K562 (cell line): Measurements from ENCODE around the gene CSNK1D. TPM values are rescaled to one million over a fixed set of nuclear protein-coding genes. Genes with fewer than 3 reads are reported as not detected.

Experiments used
- ATAC-seq: fragments of 200-7000 bp; cut with Tn5 transposase; 3 replicates; pipeline ENCODE4 v1.9.1; 2020; ENCODE audit warnings: moderate library complexity
- BruUV-seq: library from RNA; stranded (reverse); fragments of 400-500 nt; replicated peaks from 2 replicates; lab custom pipeline; 2021; lab: Mats Ljungman, UMichigan
- CTCF ChIA-PET: fragments of 300-600 bp; formaldehyde crosslinking; extraction: SDS; loops from one replicate; lab custom pipeline; 2021; ENCODE audit warnings: low intra/inter-chr PET ratio; lab: Yijun Ruan, JAX
- POLR2A ChIA-PET: fragments of 300-600, 350-650 bp; sonication (Branson Sonifier 250); formaldehyde crosslinking; extraction: SDS; loops from one replicate; lab custom pipeline; 2021; ENCODE audit warnings: antibody characterized with exemption, inconsistent platforms; lab: Yijun Ruan, JAX
- DNase-seq, 4 experiments: peaks; one replicate each; pipeline versions ENCODE4 v3.0.0 to v3.0.0-alpha.2; 2011 to 2018; ENCODE audit warnings: low spot score in 3 of 4, mixed read lengths in 3 of 4; ENCODE audit errors: extremely low read depth in 1 of 4
- FAIRE-seq: peaks from 2 replicates; lab custom pipeline; 2011; peaks lifted over from hg19 to GRCh38; lab: Jason Lieb, UNC
- H2AFZ ChIP-seq: 2 replicates; pipeline ENCODE4 v1.6.0; 2011; ENCODE audit warnings: low read depth, low read length, control low read depth, inconsistent platforms
- H3K27ac ChIP-seq: fragments of 200-600 bp; 3 replicates; pipeline ENCODE4 v1.8.0; 2011; ENCODE audit warnings: low read depth, mild to moderate bottlenecking, control low read depth, inconsistent platforms, low read length, moderate library complexity, mixed read lengths; ENCODE audit errors: extremely low read depth
- H3K27me3 ChIP-seq, 2 experiments: fragments of 300-600 bp in 1 of 2; 2 replicates in 1 of 2; 3 replicates in 1 of 2; pipeline versions ENCODE4 v1.6.0 to v1.8.0; 2011; ENCODE audit warnings: inconsistent platforms in 2 of 2, low read length in 2 of 2, mild to moderate bottlenecking in 1 of 2, mixed read lengths in 1 of 2, moderate library complexity in 1 of 2; ENCODE audit not compliant: control insufficient read depth in 2 of 2, insufficient read depth in 2 of 2
- H3K36me3 ChIP-seq: fragments of 300-600 bp; 3 replicates; pipeline ENCODE4 v1.8.0; 2011; ENCODE audit warnings: mild to moderate bottlenecking, low read length, inconsistent platforms; ENCODE audit not compliant: control insufficient read depth, insufficient read depth
- H3K4me1 ChIP-seq, 2 experiments: fragments of 200-600 bp in 1 of 2; replicated peaks in 1 of 2; 2 replicates in 1 of 2; 3 replicates in 1 of 2; pipeline versions ENCODE4 v1.5.1 to v1.8.0; 2011; ENCODE audit warnings: inconsistent platforms in 2 of 2, low read length in 2 of 2, mild to moderate bottlenecking in 1 of 2, mixed read lengths in 1 of 2, moderate library complexity in 1 of 2; ENCODE audit not compliant: control insufficient read depth in 2 of 2, insufficient read depth in 2 of 2
- H3K4me2 ChIP-seq: 2 replicates; pipeline ENCODE4 v1.6.1; 2011; ENCODE audit warnings: low read length, control low read depth, inconsistent platforms, mixed read lengths; ENCODE audit not compliant: insufficient read depth
- H3K4me3 ChIP-seq: fragments of 200-600 bp; sonication (generic), shearing (Covaris generic); 2 replicates; pipeline ENCODE4 v1.5.1; 2016; ENCODE audit warnings: control low read depth, inconsistent platforms
- H3K79me2 ChIP-seq: fragments of 200-600 bp; 3 replicates; pipeline ENCODE4 v1.8.0; 2011; ENCODE audit warnings: low read length, inconsistent platforms; ENCODE audit not compliant: control insufficient read depth, insufficient read depth
- H3K9ac ChIP-seq, 2 experiments: 2 replicates each; pipeline versions ENCODE4 v1.6.0 to v1.6.1; 2011; ENCODE audit warnings: low read depth in 2 of 2, low read length in 2 of 2, control low read depth in 1 of 2, inconsistent platforms in 1 of 2, mild to moderate bottlenecking in 1 of 2, mixed read lengths in 1 of 2; ENCODE audit not compliant: insufficient read depth in 1 of 2
- H3K9me1 ChIP-seq: one replicate; pipeline ENCODE4 v1.6.0; 2011; ENCODE audit warnings: inconsistent platforms, mild to moderate bottlenecking, low read length, moderate library complexity; ENCODE audit not compliant: control insufficient read depth, insufficient read depth
- H3K9me3 ChIP-seq: replicated peaks from 2 replicates; pipeline ENCODE4 v1.5.1; 2011; ENCODE audit warnings: low read depth, low read length, inconsistent platforms; ENCODE audit not compliant: control insufficient read depth, insufficient read depth
- H4K20me1 ChIP-seq: replicated peaks from 2 replicates; pipeline ENCODE4 v1.6.1; 2011; ENCODE audit warnings: low read length, inconsistent platforms, mixed read lengths; ENCODE audit not compliant: control insufficient read depth, insufficient read depth
- CBFA2T3 ChIP-seq: fragments of 450-650 bp; IDR thresholded peaks from 2 replicates; pipeline ENCODE4 v1.6.1; 2017
- DLX4 ChIP-seq: fragments of 250-450 bp; sonication (Bioruptor Pico); IDR thresholded peaks from 2 replicates; pipeline ENCODE4 v1.6.1; 2021; ENCODE audit warnings: mild to moderate bottlenecking
- POLR2G ChIP-seq: fragments of 200-400 bp; formaldehyde crosslinking; IDR thresholded peaks from 2 replicates; pipeline ENCODE4 v1.6.1; 2017; ENCODE audit warnings: low read depth, mild to moderate bottlenecking, antibody characterized with exemption, low read length, moderate library complexity
- RBFOX2 ChIP-seq: fragments of 200-400 bp; formaldehyde crosslinking; IDR thresholded peaks from 2 replicates; pipeline ENCODE4 v1.6.1; 2017; ENCODE audit warnings: low read depth, mild to moderate bottlenecking, low read length, moderate library complexity
- RBM22 ChIP-seq: fragments of 200-400 bp; formaldehyde crosslinking; IDR thresholded peaks from 2 replicates; pipeline ENCODE4 v1.6.1; 2018; ENCODE audit warnings: low read length, low read depth; ENCODE audit not compliant: poor library complexity, severe bottlenecking
- SUPT5H ChIP-seq: fragments of 450-650 bp; IDR thresholded peaks from 2 replicates; pipeline ENCODE4 v1.6.1; 2016
- whole genome bisulfite sequencing: fragments of 100-300 bp; shearing (Covaris generic); methylation state at CpG from one replicate; pipeline ENCODE4 v1.1.6; 2016; ENCODE audit warnings: low coverage, mixed read lengths; ENCODE audit not compliant: insufficient coverage; ENCODE audit errors: missing lambda C conversion rate; 5-methylcytosine and 5-hydroxymethylcytosine counted together
- in situ Hi-C: fragments of 300-500 bp; cut with MboI; formaldehyde crosslinking; loops from 4 replicates; pipeline ENCODE4 v1.15.0; 2018; ENCODE audit warnings: inconsistent platforms, mixed read lengths
- intact Hi-C: fragments of 100-400 bp; cut with micrococcal nuclease; formaldehyde crosslinking; loops from 2 replicates; pipeline ENCODE4 v1.14.2; 2022
- polyA plus RNA-seq, 8 experiments: library from polyadenylated mRNA; depleted of rRNA in 4 of 8; stranded (reverse) in 5 of 8; unstranded in 3 of 8; fragments of >200 nt; fragmentation: Nextera tagmentation in 2 of 8; fragmentation: Illumina TruSeq in 1 of 8; extraction: Ambion mirVana in 2 of 8; extraction: Trizol in 1 of 8; gene quantifications; 2 replicates each; pipeline versions ENCODE4 v1.2.1 to v1.2.3, GENCODE V29; 2011 to 2014; ENCODE audit warnings: inconsistent platforms in 1 of 8, missing spikeins in 1 of 8
- total RNA-seq, 7 experiments: library from RNA; depleted of rRNA in 6 of 7; stranded (reverse); fragments of >200 nt in 6 of 7; fragmentation: Illumina TruSeq in 2 of 7; extraction: Trizol in 2 of 7; gene quantifications; 2 replicates each; pipeline versions ENCODE4 v1.2.1 to v1.2.3, GENCODE V29; 2011 to 2021; ENCODE audit warnings: low replicate concordance in 1 of 7

The CSNK1D gene
- total and polyA plus RNA-seq, 9 of the 15 experiments (the other 6 are each of a cell fraction or from before 2014, with no cell fraction given), result 6.5 to 133 (median 41.3) TPM

DNA sequence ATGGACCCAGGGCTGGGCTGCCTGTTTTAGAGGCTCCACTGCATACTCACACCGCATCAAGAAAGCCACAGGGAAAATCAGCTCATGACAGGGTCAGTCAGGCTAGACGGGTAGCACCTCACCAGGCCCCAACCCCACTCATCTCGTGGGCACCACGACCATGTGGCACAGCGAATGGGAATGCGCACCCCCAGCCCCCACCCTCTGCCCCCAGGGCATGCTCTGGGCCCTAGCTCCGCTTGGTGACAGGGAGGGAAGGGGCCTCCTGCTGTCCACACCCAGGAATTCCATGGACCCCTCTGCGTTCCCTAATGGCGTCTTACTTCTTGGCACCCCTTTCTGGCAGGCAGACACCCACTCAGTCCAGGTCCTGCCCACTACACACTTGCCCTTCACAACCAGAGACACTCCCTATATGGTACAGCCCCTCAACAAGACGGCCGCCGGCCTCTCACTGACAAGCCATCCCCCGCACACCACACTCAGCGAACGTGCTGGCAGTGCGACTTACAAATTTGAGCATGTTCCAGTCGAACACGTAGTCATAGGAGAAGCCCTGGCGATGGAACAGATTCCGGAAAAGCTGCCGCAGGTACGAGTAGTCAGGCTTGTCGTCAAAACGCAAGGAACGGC is 22.5 kb downstream of the CSNK1D start:
- TF ChIP-seq POLR2G (peak; percentile 4; the same call in 1 of the 2 replicates), CBFA2T3 (no peak), SUPT5H (peak; percentile 21; the same call in 1 of the 2 replicates)
- intact Hi-C loops (no loop called here), in situ Hi-C loops (no loop called here)
- ChIA-PET POLR2A (interaction anchor here (0.7 to 1.1 kb wide), 2 partner anchors 9 kb away, joined by 3 read pairs; no protein-coding TSS in a partner anchor), CTCF (no interaction called here)
- H3K36me3 ChIP-seq, result peaks cover 89% of the 10 kb centered on the region
- FAIRE-seq (no peak), DNase-seq (no peak), ATAC-seq (no peak)
- peak overlapping the region in 1 of 2 experiments; percentile 45; a peak in 1 of 4 replicates for H3K9ac ChIP-seq
- H3K4me2 ChIP-seq, result no peak overlapping the region
- no peaks in the 10 kb centered on the region for H3K9me1 ChIP-seq
- no peak overlapping the region for H2AFZ ChIP-seq
- H3K4me1 ChIP-seq, result peaks cover 0 to 20% of the 10 kb centered on the region in 2 experiments; a peak in 2 of 5 replicates
- H3K79me2 ChIP-seq, result peaks cover 39% of the 10 kb centered on the region
- H3K4me3 ChIP-seq, result no peak overlapping the region
- no peaks in the 10 kb centered on the region for H3K9me3 ChIP-seq
- no peaks in the 10 kb centered on the region for H3K27me3 ChIP-seq
- BruUV-seq, result no TSS peak
- H4K20me1 ChIP-seq, result no peaks in the 10 kb centered on the region
- WGBS, result 96% methylated on average over 24 of the region's 25 CpGs
- no peak overlapping the region for H3K27ac ChIP-seq

DNA sequence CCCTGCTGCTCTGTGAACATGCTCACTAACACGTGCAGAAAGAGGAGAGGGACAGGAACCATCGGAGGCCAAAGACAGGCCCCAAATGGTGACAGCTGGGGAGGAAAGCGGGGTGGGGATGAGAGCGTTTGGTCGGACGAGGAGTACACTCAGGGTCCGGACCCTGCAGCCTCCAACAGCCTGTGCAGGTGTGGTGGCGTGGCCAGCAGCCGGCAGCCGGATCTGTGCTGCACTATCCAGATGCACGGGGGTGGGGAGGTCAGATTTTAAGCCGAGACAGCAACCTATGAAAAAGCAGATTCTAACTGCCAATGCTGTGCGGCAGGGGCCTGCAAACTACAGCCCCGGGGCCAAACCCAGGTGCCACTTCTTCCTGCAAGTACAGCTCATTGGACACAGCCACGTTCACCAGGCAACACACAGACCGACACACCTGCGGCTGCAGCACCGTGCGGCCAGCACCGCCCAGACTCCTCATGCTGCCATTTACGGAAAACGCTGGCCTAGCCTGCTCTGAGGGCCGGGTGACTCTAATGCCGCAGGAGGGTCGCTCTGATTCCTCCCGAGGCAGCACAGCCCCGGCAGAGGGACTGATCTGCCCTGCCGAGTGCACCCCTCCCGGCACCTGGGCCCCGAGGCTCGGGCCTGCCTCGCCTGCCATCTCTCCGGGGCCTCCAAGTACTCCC is 23.5 kb downstream of the CSNK1D start:
- 95% methylated on average over 30 of the region's 33 CpGs for WGBS
- ATAC-seq (no peak), DNase-seq (no peak), FAIRE-seq (no peak)
- H3K36me3 ChIP-seq, result peaks cover 89% of the 10 kb centered on the region; the same call in 2 of the 3 replicates
- no peaks in the 10 kb centered on the region for H3K27me3 ChIP-seq
- in situ Hi-C loops, result no loop called here
- H3K9me3 ChIP-seq, result no peaks in the 10 kb centered on the region
- peaks cover 33% of the 10 kb centered on the region for H3K79me2 ChIP-seq
- H3K4me1 ChIP-seq, result peaks cover 0 to 29% of the 10 kb centered on the region in 2 experiments; a peak in 2 of 5 replicates
- H4K20me1 ChIP-seq, result no peaks in the 10 kb centered on the region
- H3K27ac ChIP-seq, result no peak overlapping the region
- no TSS peak for BruUV-seq
- peak overlapping the region in 1 of 2 experiments; percentile 45; a peak in 2 of 4 replicates for H3K9ac ChIP-seq
- ChIA-PET POLR2A (interaction anchor here (1.1 kb wide), 1 partner anchor 19 kb away, joined by 4 read pairs; no protein-coding TSS in a partner anchor), CTCF (no interaction called here)
- H3K9me1 ChIP-seq, result no peaks in the 10 kb centered on the region
- H3K4me2 ChIP-seq, result no peak overlapping the region
- TF ChIP-seq RBFOX2 (peak; percentile 31), POLR2G (peak; percentile 53), DLX4 (CRISPR knock-in tag) (no peak), RBM22 (peak; percentile 65)
- H3K4me3 ChIP-seq, result no peak overlapping the region
- intact Hi-C loops, result no loop called here
- no peak overlapping the region for H2AFZ ChIP-seq
